GM12873 (cell line): ENCODE data around the gene SUPT4H1.

ENCODE experiments used
- TF ChIP-seq, protein P1 (sequence below): IDR thresholded peaks from 2 replicates; pipeline ENCODE4 v1.5.1; 2012; ENCODE audit warnings: low read depth, mild to moderate bottlenecking, moderate library complexity, low read length, control low read depth; ENCODE audit not compliant: insufficient read depth; ENCODE audit errors: missing control alignments

SUPT4H1 gene

DNA sequence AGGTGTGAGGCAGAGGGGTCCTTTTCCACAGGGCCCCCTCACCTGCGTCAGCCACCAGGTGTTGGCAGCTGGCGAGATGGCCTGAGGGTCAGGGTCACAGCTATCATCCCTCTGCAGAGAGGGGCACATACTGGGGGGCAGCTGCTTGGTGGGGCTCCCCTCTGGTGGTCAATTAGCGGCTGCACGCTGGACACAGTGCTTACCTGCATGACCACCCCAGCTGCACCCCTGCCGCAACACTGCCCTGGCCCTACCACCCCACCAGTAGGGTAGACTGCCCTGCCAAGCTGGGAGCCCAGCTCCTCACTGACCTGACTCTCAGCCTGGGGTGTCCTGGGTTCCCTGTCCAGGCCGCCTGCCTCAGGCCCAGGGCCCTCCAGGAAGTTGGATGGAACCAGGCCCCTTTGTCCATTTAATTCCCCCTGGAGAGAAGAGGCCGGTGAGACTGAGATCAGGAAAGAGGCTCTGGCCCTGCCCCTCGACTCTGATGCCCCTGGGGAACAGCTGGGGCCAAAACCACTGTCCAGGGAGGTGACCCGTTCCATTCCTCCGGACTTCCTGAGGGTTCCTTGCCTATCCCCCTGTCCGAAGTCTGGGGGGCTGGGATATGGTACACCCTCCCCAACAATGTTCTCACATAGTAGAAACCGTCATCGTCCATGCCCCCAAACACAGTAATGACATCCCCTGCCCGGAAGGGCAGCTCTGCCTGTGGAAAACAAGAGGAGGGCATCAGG lies 47.1 kb downstream of the SUPT4H1 start:
- TF ChIP-seq, protein P1, sequence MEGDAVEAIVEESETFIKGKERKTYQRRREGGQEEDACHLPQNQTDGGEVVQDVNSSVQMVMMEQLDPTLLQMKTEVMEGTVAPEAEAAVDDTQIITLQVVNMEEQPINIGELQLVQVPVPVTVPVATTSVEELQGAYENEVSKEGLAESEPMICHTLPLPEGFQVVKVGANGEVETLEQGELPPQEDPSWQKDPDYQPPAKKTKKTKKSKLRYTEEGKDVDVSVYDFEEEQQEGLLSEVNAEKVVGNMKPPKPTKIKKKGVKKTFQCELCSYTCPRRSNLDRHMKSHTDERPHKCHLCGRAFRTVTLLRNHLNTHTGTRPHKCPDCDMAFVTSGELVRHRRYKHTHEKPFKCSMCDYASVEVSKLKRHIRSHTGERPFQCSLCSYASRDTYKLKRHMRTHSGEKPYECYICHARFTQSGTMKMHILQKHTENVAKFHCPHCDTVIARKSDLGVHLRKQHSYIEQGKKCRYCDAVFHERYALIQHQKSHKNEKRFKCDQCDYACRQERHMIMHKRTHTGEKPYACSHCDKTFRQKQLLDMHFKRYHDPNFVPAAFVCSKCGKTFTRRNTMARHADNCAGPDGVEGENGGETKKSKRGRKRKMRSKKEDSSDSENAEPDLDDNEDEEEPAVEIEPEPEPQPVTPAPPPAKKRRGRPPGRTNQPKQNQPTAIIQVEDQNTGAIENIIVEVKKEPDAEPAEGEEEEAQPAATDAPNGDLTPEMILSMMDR, result no peak

DNA sequence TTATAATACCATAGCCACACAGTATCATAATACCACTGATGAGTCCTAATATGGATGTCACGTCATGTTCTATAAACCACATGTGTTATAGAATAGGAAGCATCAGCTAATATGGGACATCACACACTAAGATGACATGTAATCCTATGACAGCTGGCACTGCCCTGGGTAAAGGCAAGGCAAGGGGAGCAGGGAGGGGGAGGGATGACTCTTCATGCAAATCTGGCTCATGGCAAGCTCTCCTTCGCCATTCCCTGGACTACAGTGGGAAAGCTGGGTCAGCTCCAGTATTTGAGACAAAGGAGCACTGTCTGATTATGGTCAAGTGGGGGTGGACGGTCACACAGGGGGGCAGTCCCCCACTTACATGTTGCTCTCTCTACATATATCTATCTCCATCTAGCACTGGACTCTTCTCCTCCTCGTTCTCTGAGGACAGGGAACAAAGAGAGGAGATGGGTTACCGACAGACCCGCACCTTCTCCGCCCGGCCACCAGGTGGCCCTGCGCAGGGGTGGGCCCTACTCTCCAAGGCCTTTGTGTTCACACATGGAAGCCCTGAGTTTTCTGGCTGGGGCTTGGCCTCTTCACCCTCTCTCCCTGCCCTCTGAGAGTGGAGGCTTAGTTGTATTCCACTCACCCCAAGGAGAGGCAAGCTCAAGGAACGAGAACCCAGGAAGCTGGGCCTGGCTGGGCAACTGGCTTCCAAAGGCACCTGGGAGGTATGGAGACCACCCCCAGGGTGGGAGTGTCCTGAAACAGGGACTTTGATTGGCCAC lies 47.8 kb downstream of the SUPT4H1 start:
- TF ChIP-seq, protein P1, result peak; percentile 96

- TF ChIP-seq, protein P1, result no peak
Observed at GRCh38 chr17:58302919-58303585, 48.9 kb downstream of the SUPT4H1 start.

DNA sequence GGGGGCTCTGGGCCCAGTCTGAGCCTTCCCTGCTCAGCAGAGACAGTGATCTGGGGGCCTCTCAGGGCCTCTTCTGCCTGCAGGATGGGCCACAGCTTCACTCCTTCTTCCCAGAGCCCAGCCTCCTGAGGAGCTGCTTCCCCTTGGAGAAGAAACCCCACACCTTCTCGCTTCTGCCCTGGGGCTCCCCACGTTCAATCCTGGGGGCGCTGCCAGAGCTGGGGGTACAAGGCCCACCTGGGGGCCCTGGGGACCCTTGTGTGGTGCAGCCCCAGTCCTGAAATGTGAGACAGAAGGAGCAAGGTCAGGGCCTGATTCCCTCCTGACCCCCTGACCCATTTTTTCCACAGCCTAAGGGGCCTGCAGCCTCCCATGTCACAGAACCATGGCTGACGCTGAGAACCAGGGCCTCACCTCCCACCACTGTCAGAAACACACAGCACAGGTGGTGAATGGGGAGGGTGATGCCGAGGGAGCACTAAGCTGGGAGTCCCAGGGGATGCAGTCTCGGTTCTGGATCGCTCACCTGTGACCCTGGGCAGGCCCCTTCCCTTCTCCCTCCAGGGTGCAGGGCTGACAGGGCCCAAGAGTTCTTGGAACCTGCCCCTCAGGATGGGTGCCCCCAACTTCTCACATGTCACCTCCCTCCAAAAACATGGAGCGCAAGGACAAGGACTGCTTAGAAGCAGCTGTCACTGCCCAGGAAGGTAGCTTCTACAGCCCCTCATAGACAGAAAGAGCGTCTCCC lies 49.7 kb downstream of the SUPT4H1 start:
- TF ChIP-seq, protein P1, result no peak

DNA sequence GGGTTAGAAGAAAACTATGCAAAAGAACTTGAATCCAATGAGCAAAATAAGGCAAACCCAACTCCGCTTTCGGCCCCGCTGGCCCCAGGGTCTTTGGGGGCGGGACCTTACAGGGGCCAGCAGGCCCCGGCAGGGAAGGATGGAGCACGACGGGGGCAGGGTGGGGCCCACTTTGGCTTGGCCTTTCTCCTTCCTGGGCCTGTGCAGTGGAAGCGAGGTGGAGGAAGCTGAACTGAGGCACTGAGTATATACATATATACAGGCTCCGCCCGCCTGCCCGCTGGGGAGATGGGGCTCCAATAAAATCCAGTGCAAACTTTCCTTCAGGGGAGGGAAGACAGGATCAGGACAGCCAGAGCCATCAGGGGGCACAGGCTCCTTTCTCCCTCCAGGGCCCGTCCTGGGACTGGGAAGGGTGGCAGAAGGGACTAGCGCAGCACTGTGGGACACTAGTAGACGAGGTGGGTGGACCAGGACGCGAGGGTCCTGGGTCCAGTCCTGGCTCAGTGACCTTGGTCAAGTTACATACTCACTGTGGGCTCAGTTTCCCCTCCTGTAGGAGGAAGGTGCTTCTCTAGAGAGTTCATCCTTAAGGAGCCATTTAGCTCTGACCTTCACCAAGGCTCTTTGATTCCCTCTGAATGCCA lies 50.4 kb downstream of the SUPT4H1 start:
- TF ChIP-seq, protein P1, result no peak

- TF ChIP-seq, protein P1, result no peak
Observed at GRCh38 chr17:58300336-58300735, 51.7 kb downstream of the SUPT4H1 start.
